HG03108 (cell line): ENCODE measurements around the gene TGFBR2.

ENCODE experiments used
- ATAC-seq: cut with Tn5 transposase; IDR thresholded peaks from one replicate; pipeline ENCODE4 v1.9.1; 2021; ENCODE audit warnings: moderate library complexity; ENCODE audit not compliant: unreplicated experiment

The TGFBR2 gene

GRCh38 chr3:30708472-30708871, 102.1 kb downstream of the TGFBR2 start:
- no peak for ATAC-seq

- ATAC-seq: no peak
Observed at GRCh38 chr3:30710017-30710416, 103.6 kb downstream of the TGFBR2 start.

GRCh38 chr3:30711151-30711550, 104.8 kb downstream of the TGFBR2 start:
- no peak for ATAC-seq

- ATAC-seq: no peak
Observed at GRCh38 chr3:30711867-30712266, 105.5 kb downstream of the TGFBR2 start.

- no peak for ATAC-seq
Observed at GRCh38 chr3:30712991-30713390, 106.6 kb downstream of the TGFBR2 start.

- no peak for ATAC-seq
Observed at GRCh38 chr3:30713885-30714503, 107.6 kb downstream of the TGFBR2 start.

- no peak for ATAC-seq
Observed at GRCh38 chr3:30719536-30719935, 113.1 kb downstream of the TGFBR2 start.

- no peak for ATAC-seq
Observed at GRCh38 chr3:30720586-30721313, 114.3 kb downstream of the TGFBR2 start.

GRCh38 chr3:30721314-30721634, 114.9 kb downstream of the TGFBR2 start:
- no peak for ATAC-seq

GRCh38 chr3:30723211-30723610, 116.8 kb downstream of the TGFBR2 start:
- ATAC-seq: no peak

GRCh38 chr3:30724863-30725262, 118.5 kb downstream of the TGFBR2 start:
- ATAC-seq: no peak

GRCh38 chr3:30728143-30728542, 121.7 kb downstream of the TGFBR2 start:
- no peak for ATAC-seq

- ATAC-seq: no peak
Observed at GRCh38 chr3:30729512-30729911, 123.1 kb downstream of the TGFBR2 start.

- no peak for ATAC-seq
Observed at GRCh38 chr3:30729936-30730335, 123.5 kb downstream of the TGFBR2 start.

- no peak for ATAC-seq
Observed at GRCh38 chr3:30730967-30731366, 124.6 kb downstream of the TGFBR2 start.

- no peak for ATAC-seq
Observed at GRCh38 chr3:30733209-30733608, 126.8 kb downstream of the TGFBR2 start.

- no peak for ATAC-seq
Observed at GRCh38 chr3:30733696-30734095, 127.3 kb downstream of the TGFBR2 start.

GRCh38 chr3:30737743-30738499, 131.5 kb downstream of the TGFBR2 start:
- ATAC-seq: no peak

- ATAC-seq: no peak
Observed at GRCh38 chr3:30738605-30739004, 132.2 kb downstream of the TGFBR2 start.

GRCh38 chr3:30741889-30742288, 135.5 kb downstream of the TGFBR2 start:
- ATAC-seq: no peak

- ATAC-seq: no peak
Observed at GRCh38 chr3:30742796-30743619, 136.6 kb downstream of the TGFBR2 start.
